HAP-1 (cell line): ENCODE measurements around the gene CITED2.
A peak's percentile ranks its signal among the peaks of the same experiment; 100 is the strongest.

Experiments
- DNase-seq, 2 experiments: peaks; one replicate each; pipeline ENCODE4 v3.0.0-alpha.2; 2016 to 2020; ENCODE audit warnings: low spot score in 2 of 2
- H3K27me3 ChIP-seq: fragments of 250-450 bp; sonication (Bioruptor Pico); 2 replicates; pipeline ENCODE4 v1.5.1; 2020; ENCODE audit warnings: low read depth, mild to moderate bottlenecking, moderate library complexity
- H3K36me3 ChIP-seq: fragments of 250-450 bp; sonication (Bioruptor Pico); replicated peaks from 2 replicates; pipeline ENCODE4 v1.5.1; 2020; ENCODE audit warnings: mild to moderate bottlenecking
- H3K4me1 ChIP-seq: fragments of 250-450 bp; sonication (Bioruptor Pico); 2 replicates; pipeline ENCODE4 v1.5.1; 2020; ENCODE audit warnings: mild to moderate bottlenecking
- H3K4me3 ChIP-seq: fragments of 250-450 bp; sonication (Bioruptor Pico); 2 replicates; pipeline ENCODE4 v1.5.1; 2020; ENCODE audit warnings: mild to moderate bottlenecking, moderate library complexity
- H3K9me3 ChIP-seq: fragments of 250-450 bp; sonication (Bioruptor Pico); 2 replicates; pipeline ENCODE4 v1.5.1; 2020; ENCODE audit warnings: mild to moderate bottlenecking, moderate library complexity
- in situ Hi-C: fragments of 300-500 bp; cut with MboI; formaldehyde crosslinking; loops from 3 replicates; pipeline ENCODE4 v1.14.3; 2020; ENCODE audit warnings: low sequenced_read_pairs, inconsistent platforms, mixed read lengths

Gene CITED2

GRCh38 chr6:139325125-139325524, 49.3 kb downstream of the CITED2 start:
- no peaks in the 10 kb centered on the region for H3K9me3 ChIP-seq
- DNase-seq = no peak
- in situ Hi-C loops = no loop called here
- no peak overlapping the region for H3K4me3 ChIP-seq
- no peaks in the 10 kb centered on the region for H3K27me3 ChIP-seq
- H3K36me3 ChIP-seq = no peaks in the 10 kb centered on the region
- H3K4me1 ChIP-seq = peaks cover 7% of the 10 kb centered on the region

GRCh38 chr6:139324301-139324555, 50.2 kb downstream of the CITED2 start:
- Histone ChIP-seq H3K9me3 (no peaks in the 10 kb centered on the region), H3K36me3 (no peaks in the 10 kb centered on the region), H3K27me3 (no peaks in the 10 kb centered on the region), H3K4me1 (peaks cover 7% of the 10 kb centered on the region), H3K4me3 (no peak overlapping the region)
- DNase-seq = no peak
- in situ Hi-C loops = no loop called here

GRCh38 chr6:139323511-139324300, 50.7 kb downstream of the CITED2 start:
- Histone ChIP-seq H3K36me3 (no peaks in the 10 kb centered on the region), H3K27me3 (no peaks in the 10 kb centered on the region), H3K9me3 (no peaks in the 10 kb centered on the region), H3K4me1 (peaks cover 7% of the 10 kb centered on the region), H3K4me3 (no peak overlapping the region)
- peak; percentile 43 to 79 for DNase-seq
- in situ Hi-C loops = no loop called here
